ENCODE results near the gene TGIF1.

TGIF1 gene

DNA sequence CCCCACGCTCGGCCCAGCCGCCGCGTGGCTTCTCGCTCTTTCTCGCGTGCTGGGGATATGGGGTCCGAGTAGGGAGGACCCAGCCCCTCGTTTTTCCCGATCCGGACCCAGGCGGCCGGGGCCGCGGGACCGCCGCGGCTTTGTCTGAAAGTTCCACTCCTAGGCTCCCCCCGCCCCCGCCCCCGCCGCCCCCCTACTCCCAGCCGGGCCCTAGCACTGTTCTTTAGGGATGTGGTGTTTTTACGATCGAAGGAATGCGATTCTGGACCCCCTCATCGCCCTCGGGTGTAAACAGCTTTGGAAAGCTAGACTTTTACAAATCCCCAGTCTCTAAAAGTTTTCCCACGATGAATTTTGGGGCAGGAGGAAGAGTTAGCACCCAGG, 819 bp downstream of the TGIF1 start:
- TF ChIP-seq, protein P1, sequence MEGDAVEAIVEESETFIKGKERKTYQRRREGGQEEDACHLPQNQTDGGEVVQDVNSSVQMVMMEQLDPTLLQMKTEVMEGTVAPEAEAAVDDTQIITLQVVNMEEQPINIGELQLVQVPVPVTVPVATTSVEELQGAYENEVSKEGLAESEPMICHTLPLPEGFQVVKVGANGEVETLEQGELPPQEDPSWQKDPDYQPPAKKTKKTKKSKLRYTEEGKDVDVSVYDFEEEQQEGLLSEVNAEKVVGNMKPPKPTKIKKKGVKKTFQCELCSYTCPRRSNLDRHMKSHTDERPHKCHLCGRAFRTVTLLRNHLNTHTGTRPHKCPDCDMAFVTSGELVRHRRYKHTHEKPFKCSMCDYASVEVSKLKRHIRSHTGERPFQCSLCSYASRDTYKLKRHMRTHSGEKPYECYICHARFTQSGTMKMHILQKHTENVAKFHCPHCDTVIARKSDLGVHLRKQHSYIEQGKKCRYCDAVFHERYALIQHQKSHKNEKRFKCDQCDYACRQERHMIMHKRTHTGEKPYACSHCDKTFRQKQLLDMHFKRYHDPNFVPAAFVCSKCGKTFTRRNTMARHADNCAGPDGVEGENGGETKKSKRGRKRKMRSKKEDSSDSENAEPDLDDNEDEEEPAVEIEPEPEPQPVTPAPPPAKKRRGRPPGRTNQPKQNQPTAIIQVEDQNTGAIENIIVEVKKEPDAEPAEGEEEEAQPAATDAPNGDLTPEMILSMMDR (IDR thresholded peaks at IDR 0.05) = no peak

DNA sequence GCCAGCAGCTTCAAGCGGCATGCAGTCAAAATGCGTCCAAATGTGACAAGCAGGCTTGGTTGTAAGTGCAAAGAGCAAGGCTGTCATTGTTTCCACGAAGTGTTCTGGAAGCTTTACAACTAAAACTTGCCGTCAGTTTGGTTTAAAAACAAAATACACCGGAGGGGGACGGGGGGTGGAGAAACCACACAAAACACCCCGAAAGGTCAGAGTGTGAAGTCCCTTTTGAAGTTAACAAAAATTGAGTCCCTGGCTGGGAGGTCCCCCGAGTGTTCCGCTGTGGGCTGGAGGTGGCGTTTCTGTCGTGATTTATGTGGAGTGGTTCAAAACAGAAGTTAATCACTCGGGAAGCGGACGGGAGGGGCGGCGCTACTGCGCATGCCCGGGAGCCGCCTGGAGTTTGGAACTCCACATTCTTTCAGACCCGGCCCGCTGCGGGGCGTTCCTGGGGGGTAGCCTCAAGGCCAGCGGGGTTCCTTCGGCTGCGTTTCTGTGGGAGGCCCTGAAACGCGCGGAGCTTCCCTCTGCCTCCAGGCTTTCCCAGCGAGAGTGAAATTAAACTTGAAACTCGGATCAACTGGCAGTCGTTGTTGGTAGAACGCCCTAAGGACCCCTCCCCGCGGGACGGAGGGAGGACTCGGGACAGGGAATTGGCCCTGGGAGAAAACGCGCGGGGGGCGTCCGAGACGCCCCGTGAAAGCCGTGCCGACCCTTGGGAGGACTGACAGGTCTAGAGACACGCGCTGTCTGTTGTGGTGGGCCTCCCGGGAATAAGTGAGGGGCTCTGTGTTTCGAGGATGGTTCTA, 1.4 kb downstream of the TGIF1 start:
- TF ChIP-seq, protein P1 (IDR thresholded peaks at IDR 0.05) = no peak

DNA sequence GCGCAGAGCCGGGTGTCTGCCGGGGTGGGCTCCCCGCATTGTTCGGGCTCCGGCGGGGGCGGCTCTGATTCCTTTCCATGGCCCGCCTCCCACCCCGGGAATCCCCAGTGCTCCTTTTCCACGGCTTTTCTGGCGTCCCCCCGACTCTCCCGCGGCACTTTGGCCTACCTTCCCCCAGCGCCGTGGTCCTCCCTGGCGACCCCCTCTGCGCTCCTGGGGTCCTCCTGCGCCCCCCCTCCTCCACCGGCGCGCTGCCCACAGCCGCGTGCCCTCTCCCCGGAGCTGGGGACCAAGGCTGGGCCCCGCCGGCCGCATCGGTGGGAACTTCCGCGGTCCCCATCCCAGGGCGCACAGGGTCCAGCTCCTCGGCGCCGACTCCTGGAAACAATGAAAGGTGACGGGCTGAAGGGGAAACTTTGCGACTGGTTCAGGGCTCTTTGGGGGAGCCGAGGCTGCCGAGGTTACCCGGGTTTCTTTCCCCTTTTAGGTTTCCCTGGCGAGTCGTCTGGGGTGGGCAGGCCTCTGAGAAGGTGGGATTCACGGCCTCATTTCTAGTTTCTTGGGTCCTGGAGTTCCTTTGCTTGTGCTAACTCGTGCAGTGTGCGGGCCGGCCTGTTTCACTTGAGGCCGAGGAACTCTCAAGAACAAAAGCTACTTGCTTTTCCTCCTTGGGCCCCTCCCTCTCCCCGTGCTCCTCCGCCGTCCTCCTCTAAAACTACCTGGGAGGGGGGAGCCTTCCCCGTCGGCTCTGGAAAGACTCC, 2.2 kb downstream of the TGIF1 start:
- TF ChIP-seq, protein P1 (IDR thresholded peaks at IDR 0.05) = no peak; the same call in 1 of the 2 replicates

DNA sequence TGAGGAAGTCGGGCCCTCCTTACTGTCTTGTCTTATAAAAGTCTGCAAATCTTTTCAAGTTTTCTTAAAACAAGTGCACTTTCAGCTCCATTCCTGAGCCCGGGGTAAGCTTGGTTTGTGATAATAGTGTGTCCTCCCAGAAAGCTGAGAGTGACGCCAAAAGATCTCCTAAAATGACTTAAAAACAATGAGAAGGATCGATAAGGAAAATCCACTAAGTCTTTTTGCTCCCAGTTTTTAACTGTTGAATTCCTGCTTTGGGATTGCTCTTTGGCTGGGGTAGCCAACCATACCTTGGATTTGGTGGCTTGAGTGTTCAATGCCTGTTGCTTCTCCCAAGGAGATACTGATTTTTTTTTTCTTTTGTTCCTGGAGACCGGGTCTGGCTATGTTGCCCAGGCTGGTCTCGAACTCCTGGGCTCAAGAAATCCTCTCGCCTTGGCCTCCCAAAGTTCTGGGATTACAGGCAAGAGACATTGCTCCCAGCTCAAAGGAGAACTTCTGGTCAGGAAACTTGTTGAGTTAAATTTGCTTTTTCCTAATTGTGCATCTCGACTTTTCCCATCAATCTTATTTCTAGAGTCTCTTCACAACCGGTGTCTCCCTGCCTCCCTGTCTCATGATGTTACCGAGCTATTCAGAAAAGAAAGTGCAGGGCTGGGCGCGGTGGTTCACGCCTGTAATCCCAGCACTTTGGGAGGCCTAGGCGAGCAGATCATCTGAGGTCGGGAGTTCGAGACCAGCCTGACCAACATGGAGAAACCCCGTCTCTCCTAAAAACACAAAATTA, 3.0 kb downstream of the TGIF1 start:
- TF ChIP-seq, protein P1 (IDR thresholded peaks at IDR 0.05) = no peak

DNA sequence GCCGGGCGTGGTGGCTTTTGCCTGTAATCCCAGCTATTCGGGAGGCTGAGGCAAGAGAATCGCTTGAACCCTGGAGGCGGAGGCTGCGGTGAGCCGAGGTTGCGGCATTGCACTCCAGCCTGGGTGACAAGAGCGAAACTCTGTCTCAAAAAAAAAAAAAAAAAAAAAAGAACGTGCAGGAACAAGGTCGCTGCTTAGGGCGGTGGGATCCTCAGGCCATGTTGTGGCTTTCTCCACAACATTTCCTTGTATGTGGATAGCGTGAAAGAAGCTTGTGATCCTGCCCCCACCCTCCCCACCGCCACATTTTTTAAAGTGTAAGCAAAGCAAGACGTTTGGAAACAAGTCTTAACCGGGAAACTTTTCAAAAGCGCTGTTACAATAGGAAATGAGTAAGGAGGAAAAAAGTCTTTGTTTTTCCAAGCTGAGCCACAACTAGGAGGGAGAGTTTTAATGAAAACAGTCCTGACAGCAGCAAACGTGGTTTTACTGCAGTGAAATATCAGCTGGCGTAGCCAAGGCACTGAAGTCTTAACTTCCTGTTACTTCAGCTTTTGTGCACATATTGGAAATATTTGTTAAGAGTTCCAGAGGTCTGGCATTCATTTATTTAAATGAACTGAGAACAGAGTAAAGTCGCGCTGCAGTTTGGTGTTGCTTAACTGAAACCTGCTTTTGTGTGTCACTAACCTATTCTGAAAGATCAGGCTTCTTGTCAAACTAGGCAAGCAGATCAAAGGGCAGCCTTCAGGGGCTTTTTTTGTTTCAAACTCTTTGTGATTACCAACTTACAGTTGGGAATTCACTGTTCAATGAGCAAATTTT, 3.8 kb downstream of the TGIF1 start:
- TF ChIP-seq, protein P1 (IDR thresholded peaks at IDR 0.05) = no peak

DNA sequence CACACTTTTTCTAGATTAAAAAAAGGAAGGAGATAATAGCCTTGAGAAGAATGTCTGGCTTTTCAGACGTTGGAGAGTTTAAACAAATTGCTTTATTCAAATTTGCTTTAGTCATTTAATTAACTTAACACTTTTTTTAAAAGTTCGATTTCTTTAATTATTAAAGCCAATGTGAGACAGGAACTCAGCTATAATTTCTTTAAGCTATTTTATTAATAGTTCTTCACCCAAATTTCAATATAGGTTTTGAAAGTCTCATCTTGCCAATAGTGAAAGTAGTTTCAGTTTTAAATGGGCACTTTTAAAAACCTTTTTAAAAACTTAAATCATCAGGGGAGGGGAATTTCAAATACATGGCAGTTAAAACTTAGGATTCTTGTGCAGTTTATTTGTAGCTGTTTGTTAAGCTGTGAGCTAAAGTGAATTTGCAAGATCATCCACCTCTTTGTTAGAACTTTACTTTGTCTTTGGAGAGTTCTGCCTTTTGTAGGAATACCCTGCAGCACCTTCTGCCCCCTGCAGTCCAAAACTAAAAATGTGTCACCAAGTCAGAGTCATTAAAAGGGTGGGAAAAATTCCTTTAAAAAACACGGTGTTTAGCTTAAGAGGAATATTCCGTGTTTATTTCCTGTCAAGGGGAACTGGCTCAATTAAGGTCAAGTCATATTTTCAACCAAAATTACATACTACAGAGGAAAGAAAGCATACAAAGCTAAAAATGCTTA, 4.6 kb downstream of the TGIF1 start:
- TF ChIP-seq, protein P1 (IDR thresholded peaks at IDR 0.05) = peak; percentile 81

Data from LNCAP (cell line).